ENCODE data around the gene RTL3. TPM values are rescaled to one million over a fixed set of nuclear protein-coding genes. Genes with fewer than 3 reads are reported as not detected.

RTL3 gene
- total RNA-seq = not detected in 2 replicates

GRCh38 chrX:78658845-78659744 lies at the start of gene RTL3:
RTL3 (minus strand) TSS chrX:78659328; CDS start chrX:78658420, 908 bp downstream.

Other genes starting within 250 kb of the RTL3 start
- gene LPAR4, start 88.4 kb upstream of the RTL3 start, total RNA-seq = 0.62 TPM in 1 of 2 replicates, not detected in the other

Data from cardiac ventricle fibroblast (primary cell).